NCI-H146 treated with DMSO at 0.1 percent for 48 hours (cell line): Measurements from ENCODE around the gene CSF2RB.

Experiments
- DNase-seq: peaks from one replicate; lab custom pipeline; 2025; ENCODE audit not compliant: unreplicated experiment; lab: John Stamatoyannopoulos, UW

CSF2RB gene

DNA sequence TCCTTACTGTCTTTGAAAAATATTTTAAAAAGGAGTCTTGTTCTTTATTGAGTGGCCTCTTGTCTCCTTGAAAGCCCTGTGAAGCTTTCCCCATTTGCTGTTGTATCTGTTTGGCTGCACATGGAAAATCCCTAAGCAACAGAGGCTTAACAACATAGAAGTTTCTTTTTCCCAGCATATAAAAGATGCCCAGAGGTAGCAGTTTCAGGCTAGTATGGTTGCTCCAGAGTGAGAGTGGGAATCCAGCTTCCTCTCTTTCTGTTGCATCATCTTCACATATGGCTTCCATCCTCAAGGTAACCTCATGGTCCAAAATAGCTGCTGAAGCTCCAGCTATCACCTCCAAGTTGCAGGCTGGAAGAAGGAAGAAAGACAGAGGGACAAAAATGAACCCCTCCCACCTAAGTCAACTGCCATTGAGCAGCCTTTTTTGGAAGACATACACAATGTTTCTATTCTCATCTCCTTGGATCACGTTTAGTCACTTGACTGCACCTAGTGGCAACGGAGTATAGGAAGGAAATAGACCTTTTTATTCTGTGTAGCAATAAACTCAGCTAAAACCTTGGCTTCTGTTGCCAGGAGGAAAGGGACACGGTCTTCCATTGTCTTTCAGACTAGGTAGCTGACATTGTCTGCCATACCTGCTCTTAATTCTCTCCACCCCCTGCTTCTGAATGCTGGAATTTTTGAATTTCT lies 5.3 kb downstream of the CSF2RB start:
- no peak for DNase-seq

DNA sequence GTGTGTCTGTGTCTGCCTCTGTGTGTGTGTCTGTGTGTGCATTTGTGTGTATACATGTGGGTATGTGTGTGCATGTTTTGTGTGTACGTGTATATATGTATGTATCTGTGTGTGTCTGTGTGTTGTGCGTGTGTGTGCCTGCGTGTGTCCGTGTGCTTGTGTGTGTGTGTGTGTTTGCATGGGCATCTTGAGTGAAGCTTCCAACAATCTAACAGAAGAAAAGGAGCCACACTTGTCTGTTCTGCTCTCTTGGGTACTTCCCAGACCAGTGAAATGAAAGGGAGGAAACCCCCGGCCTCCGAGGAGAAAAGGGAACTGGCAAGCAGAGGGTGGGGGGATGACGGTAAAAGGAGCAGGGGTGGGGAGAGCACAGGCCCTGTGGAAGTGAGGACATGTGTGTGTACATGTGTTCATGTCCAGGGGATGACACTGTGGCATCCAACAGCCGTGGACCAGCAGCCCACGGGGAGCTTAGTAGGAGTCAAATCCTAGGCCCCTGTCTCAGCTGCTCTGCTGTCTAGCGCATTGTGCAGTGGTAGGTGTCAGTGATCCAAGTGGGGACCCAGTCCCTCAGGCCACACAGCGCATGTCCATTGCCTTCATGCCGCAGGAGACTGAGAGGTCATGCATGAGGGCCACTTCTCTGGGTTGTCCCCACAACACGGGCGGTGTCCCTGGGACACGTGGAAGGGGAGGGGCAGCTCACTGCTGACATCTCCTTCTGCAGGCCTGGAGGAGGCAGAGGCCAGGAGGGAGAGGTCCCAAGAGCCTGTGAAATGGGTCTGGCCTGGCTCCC lies 8.1 kb downstream of the CSF2RB start:
- no peak for DNase-seq

DNA sequence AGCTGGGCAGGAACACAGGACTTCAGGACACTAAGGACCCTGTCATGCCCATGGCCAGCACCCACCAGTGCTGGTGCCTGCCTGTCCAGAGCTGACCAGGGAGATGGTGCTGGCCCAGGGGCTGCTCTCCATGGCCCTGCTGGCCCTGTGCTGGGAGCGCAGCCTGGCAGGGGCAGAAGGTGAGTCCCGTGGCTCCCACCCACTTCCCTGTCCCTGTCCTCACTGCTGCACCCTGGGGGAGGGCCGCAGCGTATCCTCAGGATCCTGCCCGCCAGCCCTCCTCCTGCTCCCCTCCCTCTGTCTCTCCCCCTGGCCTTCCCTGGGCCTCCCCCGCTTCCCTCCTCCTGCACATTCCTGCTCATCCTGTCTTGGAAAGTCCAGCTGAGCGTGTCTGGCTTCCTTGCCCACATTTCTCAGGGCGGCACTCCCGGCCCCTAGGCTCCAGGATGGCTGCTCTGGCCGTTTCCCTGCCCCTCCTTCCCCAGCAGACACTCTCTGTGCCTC lies 8.7 kb downstream of the CSF2RB start:
- no peak for DNase-seq

DNA sequence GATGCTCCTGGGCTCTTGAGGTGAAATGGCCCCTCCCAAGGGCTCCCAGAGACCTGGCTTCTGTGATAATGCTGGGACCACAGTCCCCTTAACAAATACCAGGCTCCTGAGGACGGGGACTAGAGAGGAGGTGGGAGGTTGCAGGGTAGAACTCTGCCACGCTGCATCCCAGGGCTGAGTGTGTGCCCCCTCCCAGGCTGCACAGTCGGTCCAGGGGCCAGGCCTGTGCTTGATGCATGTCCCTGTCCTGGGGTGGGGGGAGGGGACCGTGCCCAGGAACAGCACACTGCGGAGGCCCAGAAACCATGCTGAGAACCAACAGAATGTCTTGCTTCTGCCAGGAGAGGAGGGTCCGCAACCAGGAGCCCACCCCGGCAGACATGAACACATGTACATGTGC lies 9.3 kb downstream of the CSF2RB start:
- no peak for DNase-seq

DNA sequence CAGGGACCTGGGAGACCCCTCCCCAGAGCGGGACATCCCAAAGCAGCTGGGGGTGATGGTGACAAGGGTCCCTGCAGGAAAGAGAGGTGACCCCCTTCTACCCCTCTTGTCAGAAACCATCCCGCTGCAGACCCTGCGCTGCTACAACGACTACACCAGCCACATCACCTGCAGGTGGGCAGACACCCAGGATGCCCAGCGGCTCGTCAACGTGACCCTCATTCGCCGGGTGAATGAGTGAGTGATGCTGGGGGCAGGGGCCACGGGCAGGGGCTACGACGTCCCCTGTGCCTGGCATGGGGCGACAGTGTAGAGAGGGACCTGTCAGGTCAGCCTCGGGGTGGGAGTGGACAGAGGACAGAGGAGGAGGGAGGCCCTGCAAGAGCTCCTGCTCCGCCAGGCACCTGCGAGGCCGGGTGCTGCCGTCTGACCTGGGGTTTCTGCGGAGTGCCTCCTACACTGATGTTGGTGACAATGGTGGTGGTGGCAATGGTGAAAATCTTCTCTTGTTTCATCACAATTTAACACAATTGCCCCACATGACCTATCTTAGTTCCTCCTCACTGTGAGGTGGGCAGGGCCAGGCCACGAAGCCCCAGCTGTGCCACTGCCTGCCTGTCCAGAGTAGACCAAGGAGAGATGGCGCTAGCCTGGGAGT lies 9.8 kb downstream of the CSF2RB start:
- no peak for DNase-seq

DNA sequence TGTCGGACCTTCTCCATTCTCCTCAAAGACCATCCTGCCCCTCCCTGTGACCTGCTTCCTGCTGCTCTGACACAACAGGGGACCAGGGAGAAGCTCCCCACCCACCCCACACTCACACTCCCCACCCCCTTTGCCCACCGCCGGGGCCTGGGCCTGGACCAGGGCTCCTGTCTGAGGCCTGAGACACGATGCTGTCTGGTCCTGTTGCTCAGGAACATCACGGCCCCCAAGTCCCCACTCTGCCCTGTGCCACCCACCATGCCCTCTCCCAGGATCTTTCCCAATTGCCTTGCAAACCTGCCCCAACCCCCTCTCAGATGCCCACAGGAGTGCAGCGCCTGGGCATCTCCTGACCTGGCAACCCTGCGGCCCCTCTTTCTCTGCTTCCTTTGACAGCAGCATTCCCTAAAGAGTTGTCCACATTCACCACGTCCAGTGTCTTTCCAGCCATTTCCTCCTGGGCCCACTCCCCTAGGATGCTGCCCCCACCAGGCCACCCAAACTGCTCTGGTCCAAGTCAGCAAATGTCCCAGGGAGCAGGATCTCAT lies 10.8 kb downstream of the CSF2RB start:
- no peak for DNase-seq

DNA sequence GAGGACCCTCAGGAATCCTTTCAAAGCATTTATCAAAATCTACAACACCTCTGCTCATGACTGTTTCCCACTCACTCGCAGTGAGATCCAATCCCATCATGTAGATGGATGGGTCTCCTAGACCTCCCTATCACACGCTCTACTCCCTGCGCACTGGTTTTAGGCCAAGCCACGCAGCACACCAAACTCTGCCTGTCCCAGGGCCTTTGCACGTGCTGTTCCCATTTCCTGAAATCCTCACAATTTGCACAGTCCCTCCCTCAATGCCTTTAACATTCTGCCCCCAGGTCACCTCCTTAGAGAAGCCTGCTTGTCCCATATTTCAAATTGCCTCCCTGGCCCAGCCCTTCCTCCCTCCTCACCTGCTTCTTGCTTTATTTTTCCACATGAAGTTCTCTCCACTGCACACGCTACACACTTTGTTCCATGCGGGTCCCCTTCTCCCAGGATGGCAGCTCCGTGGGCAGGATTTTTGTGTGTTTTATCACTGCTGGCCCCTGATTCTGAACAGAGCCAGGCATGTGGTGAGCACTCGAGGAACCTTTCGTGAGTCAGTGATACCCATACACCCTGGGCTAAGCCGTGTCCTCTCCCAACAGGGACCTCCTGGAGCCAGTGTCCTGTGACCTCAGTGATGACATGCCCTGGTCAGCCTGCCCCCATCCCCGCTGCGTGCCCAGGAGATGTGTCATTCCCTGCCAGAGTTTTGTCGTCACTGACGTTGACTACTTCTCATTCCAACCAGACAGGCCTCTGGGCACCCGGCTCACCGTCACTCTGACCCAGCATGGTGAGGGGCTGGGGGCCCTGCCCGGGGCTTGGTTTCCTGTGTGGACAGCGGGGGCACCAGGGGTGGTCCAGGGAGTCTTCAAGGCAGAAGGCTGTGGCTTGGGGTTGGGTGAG lies 12.2 kb downstream of the CSF2RB start:
- DNase-seq: no peak

DNA sequence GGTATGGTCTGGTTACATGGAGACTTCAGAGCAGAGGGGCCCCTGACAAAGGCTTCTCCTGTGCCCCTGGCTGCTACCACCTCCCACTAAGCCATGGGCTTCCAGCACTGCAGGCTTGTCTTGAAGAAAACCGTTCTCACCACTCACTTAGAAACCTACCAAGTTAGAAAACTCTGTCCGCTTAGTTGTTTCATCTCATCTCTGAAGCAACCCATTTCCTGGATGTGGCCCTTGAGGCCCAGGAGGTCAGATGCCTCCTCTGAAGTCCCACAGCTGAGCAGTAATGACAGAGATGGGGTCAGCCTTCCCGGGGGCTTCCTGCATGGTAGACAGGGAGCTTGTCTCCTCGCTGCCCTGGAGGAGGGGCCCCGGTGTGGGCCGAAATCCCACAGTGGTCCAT lies 12.9 kb downstream of the CSF2RB start:
- no peak for DNase-seq

DNA sequence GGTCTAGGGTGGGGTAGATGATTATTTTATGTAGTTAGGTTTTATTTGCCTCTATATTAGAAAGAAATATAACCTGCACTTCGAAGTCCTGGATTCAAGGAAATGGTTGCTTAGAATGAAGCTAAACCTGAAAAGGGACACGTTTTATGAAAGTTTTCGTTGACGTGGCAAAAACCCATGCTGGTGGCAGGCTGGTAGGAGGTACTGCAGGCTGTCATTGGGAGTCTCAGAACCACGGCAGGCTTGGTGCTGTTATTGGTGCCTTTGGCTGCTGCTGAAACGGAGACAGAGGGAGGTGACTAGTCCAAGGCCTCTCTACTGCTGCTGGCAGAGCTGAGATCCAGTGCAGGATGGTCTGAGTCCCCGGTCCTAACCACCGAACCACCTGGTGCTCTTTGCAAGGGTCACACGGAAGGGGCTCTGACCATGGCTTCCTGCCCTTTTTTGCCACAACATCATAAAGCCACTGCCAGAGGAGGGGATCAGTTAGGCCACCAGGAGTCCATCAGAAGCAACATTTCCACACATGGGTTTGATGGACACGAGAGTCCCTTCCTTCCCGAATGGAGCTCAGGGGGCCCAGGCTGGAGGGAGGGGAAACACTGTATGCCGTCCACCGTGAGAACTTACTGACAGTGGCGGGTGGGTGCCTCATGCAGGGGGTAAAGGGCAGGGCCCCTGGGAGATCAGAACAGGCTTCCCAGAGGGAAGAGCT lies 13.4 kb downstream of the CSF2RB start:
- DNase-seq: no peak

DNA sequence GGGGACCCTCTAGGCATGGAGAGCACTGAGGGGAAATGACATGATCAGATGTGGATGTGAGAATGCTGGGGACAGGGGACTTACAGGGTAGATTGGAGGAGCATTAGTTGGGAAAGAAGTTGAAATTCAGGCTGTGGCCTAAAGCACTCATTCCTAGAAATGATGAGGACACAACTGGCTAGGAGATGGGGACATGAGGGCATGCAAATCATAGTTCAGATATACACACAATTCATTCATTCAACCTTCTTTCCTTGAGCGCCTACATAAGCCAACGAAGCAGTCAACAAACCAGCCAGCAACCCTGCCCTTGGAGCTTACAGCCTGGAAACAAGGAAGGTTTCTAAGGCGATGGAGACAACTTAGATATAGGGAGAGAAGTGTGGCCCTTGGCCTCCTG lies 14.2 kb downstream of the CSF2RB start:
- no peak for DNase-seq

DNA sequence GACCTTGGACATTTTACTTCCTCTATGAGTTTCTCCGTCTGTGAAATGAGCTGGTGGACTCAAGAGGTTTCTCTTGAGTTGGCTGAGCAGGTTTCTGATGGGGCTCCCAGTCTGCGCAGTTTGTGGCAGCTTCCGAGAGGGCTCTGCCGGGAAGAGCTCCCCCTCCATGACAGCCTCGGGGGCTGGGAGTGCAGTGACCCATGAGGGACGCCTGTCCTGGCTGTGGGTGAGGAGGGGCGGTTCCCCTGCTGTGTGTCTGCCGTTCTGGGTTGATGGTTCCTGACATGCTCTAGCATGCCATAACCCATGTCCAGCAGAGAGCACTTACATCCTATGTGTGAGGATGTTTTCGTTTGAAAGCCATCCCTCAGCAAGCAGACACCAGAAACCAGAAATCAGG lies 14.8 kb downstream of the CSF2RB start:
- DNase-seq: no peak

DNA sequence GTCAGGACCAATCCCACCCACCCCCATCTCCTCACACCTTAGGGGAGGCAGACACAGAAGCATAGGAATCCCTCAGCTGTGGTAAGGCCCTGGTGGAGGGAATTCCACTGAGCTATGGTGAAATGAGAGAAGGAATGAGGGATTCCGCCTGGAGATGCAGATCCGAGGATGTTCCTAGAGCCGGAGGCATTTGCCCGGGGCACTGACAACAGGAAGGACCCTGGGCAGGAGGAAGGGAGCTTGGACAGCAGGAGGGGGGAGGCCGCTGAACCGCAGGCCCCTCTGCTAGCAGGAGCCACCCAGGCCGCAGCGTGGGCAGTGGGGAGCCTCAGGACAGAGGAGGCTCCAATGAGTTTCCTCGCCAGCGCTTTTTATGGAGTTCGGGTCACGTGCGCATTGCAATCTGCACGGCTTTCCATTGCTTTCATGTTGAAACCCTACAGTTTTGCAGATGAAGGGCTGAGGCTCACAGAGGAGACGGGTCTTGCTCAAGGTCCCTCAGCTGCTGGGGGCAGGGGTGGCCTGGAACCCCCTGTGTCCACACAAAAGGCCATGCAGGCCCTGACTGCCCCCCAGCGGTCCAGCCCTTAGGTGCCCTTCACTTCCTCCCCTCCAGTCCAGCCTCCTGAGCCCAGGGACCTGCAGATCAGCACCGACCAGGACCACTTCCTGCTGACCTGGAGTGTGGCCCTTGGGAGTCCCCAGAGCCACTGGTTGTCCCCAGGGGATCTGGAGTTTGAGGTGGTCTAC lies 15.5 kb downstream of the CSF2RB start:
- no peak for DNase-seq

DNA sequence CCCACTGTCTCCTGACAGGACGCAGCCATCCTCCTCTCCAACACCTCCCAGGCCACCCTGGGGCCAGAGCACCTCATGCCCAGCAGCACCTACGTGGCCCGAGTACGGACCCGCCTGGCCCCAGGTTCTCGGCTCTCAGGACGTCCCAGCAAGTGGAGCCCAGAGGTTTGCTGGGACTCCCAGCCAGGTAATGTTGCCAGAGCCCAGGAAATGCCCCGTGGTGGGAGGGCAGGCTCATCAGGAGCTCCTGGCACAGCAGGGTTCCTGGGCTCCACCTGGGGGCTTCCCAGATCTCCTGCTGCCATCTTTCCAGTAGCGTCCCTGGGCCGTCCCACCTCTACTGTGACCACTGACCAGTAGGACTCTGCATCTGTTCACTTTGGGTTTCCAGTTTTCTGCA lies 16.2 kb downstream of the CSF2RB start:
- no peak for DNase-seq

DNA sequence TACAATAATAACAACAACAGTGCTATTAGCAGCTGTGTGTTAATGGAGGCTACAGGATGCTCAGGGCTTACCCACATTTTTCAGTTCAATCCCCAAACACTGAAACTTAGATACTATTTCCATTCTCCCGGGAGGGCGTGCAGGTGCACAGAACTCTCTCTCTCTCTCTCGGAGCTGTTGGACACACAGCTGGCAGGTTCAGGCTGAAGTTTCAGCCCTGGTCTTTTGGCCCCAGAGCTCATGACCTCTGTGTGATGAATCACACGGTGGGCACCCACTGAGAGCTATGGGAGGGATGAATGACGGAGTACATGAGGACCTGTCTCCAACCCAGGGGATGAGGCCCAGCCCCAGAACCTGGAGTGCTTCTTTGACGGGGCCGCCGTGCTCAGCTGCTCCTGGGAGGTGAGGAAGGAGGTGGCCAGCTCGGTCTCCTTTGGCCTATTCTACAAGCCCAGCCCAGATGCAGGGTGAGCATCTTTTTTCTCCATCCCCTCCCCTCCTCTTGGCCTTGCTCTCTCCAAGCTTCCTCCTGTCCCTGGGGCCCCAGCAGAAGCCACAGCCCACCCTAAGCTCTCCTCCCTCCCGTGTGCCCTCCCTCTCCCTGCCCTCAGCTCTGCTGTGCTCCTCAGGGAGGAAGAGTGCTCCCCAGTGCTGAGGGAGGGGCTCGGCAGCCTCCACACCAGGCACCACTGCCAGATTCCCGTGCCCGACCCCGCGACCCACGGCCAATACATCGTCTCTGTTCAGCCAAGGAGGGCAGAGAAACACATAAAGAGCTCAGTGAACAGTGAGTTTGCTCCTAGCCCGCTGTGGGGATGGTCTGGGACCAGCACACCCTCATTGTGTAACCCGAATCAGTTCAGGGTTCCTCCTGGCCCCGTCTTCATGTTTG lies 16.9 kb downstream of the CSF2RB start:
- DNase-seq: no peak

DNA sequence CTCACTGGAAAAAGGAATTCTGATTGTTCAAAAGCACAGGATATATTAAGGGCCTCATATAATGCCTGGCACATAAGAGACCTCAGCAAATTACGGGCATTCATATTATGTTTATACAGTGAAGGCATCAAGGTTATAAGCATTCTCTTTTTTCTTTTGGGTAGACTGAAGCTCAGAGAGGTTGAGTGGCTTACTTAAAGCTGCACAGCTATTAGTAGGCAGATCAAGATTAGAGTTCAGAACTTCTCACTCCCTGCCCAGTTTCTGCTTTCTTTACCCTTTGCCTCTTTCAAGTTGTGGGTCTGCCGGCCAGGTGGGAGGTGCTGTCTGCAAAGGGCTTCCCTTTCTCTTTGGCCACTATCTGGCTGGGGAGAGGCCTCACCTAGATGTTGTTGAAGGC lies 18.0 kb downstream of the CSF2RB start:
- DNase-seq: no peak

DNA sequence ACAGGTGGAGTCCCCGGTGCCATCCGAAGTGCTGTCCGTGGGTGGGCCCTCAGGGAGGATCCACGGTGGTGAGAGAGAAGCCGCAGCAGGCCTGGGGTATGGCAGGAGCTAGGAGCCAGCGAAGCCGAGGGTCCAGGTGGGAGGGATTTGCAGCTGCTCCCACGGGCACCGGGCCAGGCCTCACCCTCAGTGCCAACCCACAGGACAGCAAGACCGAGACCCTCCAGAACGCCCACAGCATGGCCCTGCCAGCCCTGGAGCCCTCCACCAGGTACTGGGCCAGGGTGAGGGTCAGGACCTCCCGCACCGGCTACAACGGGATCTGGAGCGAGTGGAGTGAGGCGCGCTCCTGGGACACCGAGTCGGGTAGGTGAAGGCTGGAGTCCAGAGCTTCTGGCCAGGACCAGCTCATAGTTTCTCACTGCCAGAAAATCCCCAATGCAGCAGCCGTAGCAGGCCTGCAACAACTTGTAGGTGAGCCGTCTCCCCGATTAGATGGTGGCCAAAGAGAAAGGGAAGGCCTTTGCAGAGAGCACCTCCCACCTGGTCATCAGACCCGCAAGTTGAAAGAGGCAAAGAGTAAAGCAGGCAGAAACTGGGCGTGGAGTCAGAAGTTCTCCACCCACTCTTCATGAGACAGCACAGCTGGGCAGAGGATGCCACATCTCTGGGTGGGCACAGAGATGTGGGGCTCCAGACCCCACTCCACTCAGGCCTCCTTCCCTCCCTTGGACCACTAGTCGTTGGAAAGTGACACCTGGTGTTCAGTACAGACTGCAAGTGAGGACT lies 20.4 kb downstream of the CSF2RB start:
- no peak for DNase-seq
